IMR-90 (cell line): ENCODE results near the gene DNAJC3. TPM values are rescaled to one million over a fixed set of nuclear protein-coding genes. Genes with fewer than 3 reads are reported as not detected.

Source experiments
- ATAC-seq: fragments of 200-7000 bp; cut with Tn5 transposase; 2 replicates; pipeline ENCODE4 v1.9.1; 2020; ENCODE audit warnings: low read depth, mild to moderate bottlenecking, moderate library complexity
- BruUV-seq: library from RNA; stranded (reverse); fragments of 400-500 nt; replicated peaks from 2 replicates; lab custom pipeline; 2021; lab: Mats Ljungman, UMichigan
- CTCF ChIA-PET: fragments of 300-600 bp; formaldehyde crosslinking; extraction: SDS; loops from one replicate; lab custom pipeline; 2021; ENCODE audit warnings: antibody characterized with exemption; lab: Yijun Ruan, JAX
- POLR2A ChIA-PET: fragments of 300-600 bp; sonication (Branson Sonifier 250); formaldehyde crosslinking; loops from one replicate; lab custom pipeline; 2022; ENCODE audit warnings: antibody characterized with exemption; ENCODE audit not compliant: unreplicated experiment; lab: Charles Lee
- DNase-seq: peaks from one replicate; pipeline ENCODE4 v3.0.0; 2013
- H2AFZ ChIP-seq: replicated peaks from 2 replicates; pipeline ENCODE3; 2013; ENCODE audit warnings: low read length, mild to moderate bottlenecking; ENCODE audit not compliant: poor library complexity
- H2AK5ac ChIP-seq: 2 replicates; pipeline ENCODE4 v1.6.1; 2013; ENCODE audit warnings: low read depth, low read length, inconsistent platforms
- H2AK9ac ChIP-seq: replicated peaks from 2 replicates; pipeline ENCODE3; 2013; ENCODE audit warnings: mild to moderate bottlenecking, low read depth, low read length, moderate library complexity; ENCODE audit not compliant: poor library complexity
- H2BK120ac ChIP-seq: 2 replicates; pipeline ENCODE4 v1.6.1; 2013; ENCODE audit warnings: low read depth, low read length, inconsistent platforms
- H2BK15ac ChIP-seq: 3 replicates; pipeline ENCODE4 v1.6.1; 2013; ENCODE audit warnings: low read depth, low read length, inconsistent platforms
- H2BK20ac ChIP-seq: 2 replicates; pipeline ENCODE4 v1.6.1; 2013; ENCODE audit warnings: low read depth, mild to moderate bottlenecking, inconsistent platforms, low read length, moderate library complexity
- H2BK5ac ChIP-seq: 2 replicates; pipeline ENCODE4 v1.6.1; 2013; ENCODE audit warnings: mild to moderate bottlenecking, low read depth, low read length, inconsistent platforms; ENCODE audit not compliant: poor library complexity, severe bottlenecking
- H3K14ac ChIP-seq: replicated peaks from 2 replicates; pipeline ENCODE4 v1.6.1; 2013; ENCODE audit warnings: low read depth, low read length, inconsistent platforms
- H3K18ac ChIP-seq: 2 replicates; pipeline ENCODE4 v1.6.1; 2013; ENCODE audit warnings: low read depth, low read length, control low read depth
- H3K23ac ChIP-seq: 2 replicates; pipeline ENCODE4 v1.6.1; 2013; ENCODE audit warnings: low read depth, low read length, inconsistent platforms
- H3K27ac ChIP-seq: 2 replicates; pipeline ENCODE4 v1.5.1; 2013; ENCODE audit warnings: mild to moderate bottlenecking, control low read depth, low read length; ENCODE audit not compliant: insufficient read depth
- H3K27me3 ChIP-seq: 2 replicates; pipeline ENCODE4 v1.6.1; 2013; ENCODE audit warnings: low read length; ENCODE audit not compliant: control insufficient read depth, insufficient read depth
- H3K36me3 ChIP-seq: 2 replicates; pipeline ENCODE4 v1.6.1; 2013; ENCODE audit warnings: low read length, mixed read lengths; ENCODE audit not compliant: control insufficient read depth, insufficient read depth
- H3K4ac ChIP-seq: 2 replicates; pipeline ENCODE4 v1.6.1; 2013; ENCODE audit warnings: low read depth, low read length, inconsistent platforms
- H3K4me1 ChIP-seq: 2 replicates; pipeline ENCODE4 v1.6.1; 2013; ENCODE audit warnings: low read length, mixed read lengths; ENCODE audit not compliant: control insufficient read depth, insufficient read depth
- H3K4me2 ChIP-seq: 2 replicates; pipeline ENCODE4 v1.6.1; 2013; ENCODE audit warnings: low read depth, mild to moderate bottlenecking, control low read depth, low read length, moderate library complexity
- H3K4me3 ChIP-seq: 2 replicates; pipeline ENCODE4 v1.5.1; 2013; ENCODE audit warnings: low read depth, mild to moderate bottlenecking, control low read depth, low read length, moderate library complexity; ENCODE audit not compliant: insufficient read depth
- H3K56ac ChIP-seq: 2 replicates; pipeline ENCODE4 v1.6.1; 2013; ENCODE audit warnings: low read length, inconsistent platforms; ENCODE audit not compliant: insufficient read depth; ENCODE audit errors: extremely low read depth
- H3K79me1 ChIP-seq, 2 experiments: 2 replicates each; pipeline ENCODE4 v1.6.1; 2013; ENCODE audit warnings: low read length in 2 of 2, inconsistent platforms in 1 of 2, low read depth in 1 of 2
- H3K9ac ChIP-seq: 2 replicates; pipeline ENCODE4 v1.6.1; 2013; ENCODE audit warnings: low read depth, low read length, control low read depth
- H3K9me1 ChIP-seq: 2 replicates; pipeline ENCODE4 v1.6.1; 2013; ENCODE audit warnings: low read length, inconsistent platforms; ENCODE audit not compliant: insufficient read depth
- H3K9me3 ChIP-seq: 2 replicates; pipeline ENCODE4 v1.6.1; 2013; ENCODE audit warnings: low read length; ENCODE audit not compliant: control insufficient read depth, insufficient read depth
- H4K20me1 ChIP-seq: 2 replicates; pipeline ENCODE4 v1.6.1; 2013; ENCODE audit warnings: low read length, inconsistent platforms; ENCODE audit not compliant: insufficient read depth
- H4K5ac ChIP-seq: 2 replicates; pipeline ENCODE4 v1.6.1; 2013; ENCODE audit warnings: mild to moderate bottlenecking, low read depth, low read length, control low read depth
- H4K8ac ChIP-seq, 2 experiments: 2 replicates each; pipeline ENCODE4 v1.6.1; 2013; ENCODE audit warnings: low read depth in 2 of 2, low read length in 2 of 2, control low read depth in 1 of 2, inconsistent platforms in 1 of 2
- H4K91ac ChIP-seq: 2 replicates; pipeline ENCODE4 v1.6.1; 2013; ENCODE audit warnings: low read depth, low read length, inconsistent platforms; ENCODE audit not compliant: insufficient read depth
- CHD1 ChIP-seq: IDR thresholded peaks from 2 replicates; pipeline ENCODE4 v1.6.1; 2012; ENCODE audit warnings: low read depth, low read length, improper control_type of control experiment
- CTCF ChIP-seq: conservative IDR thresholded peaks from 2 replicates; pipeline ENCODE4 v1.5.1; 2012; ENCODE audit warnings: mild to moderate bottlenecking, low read depth, low read length, improper control_type of control experiment
- ELK1 ChIP-seq: fragments of 150-350 bp; IDR thresholded peaks from 2 replicates; pipeline ENCODE4 v1.6.1; 2016; ENCODE audit warnings: low read depth, mild to moderate bottlenecking, low read length, moderate library complexity, borderline replicate concordance
- FOS ChIP-seq: fragments of 150-350 bp; IDR thresholded peaks from 2 replicates; pipeline ENCODE4 v1.6.1; 2016; ENCODE audit warnings: low read depth, low read length
- MAFK ChIP-seq: IDR thresholded peaks from 2 replicates; pipeline ENCODE4 v1.6.1; 2012; ENCODE audit warnings: low read depth, low read length, improper control_type of control experiment
- MXI1 ChIP-seq: IDR thresholded peaks from 2 replicates; pipeline ENCODE4 v1.6.1; 2012; ENCODE audit warnings: low read depth, mild to moderate bottlenecking, low read length, moderate library complexity, borderline replicate concordance
- NFE2L2 ChIP-seq: fragments of 150-350 bp; IDR thresholded peaks from 2 replicates; pipeline ENCODE4 v1.6.1; 2016; ENCODE audit warnings: low read depth, mild to moderate bottlenecking, low read length
- RAD21 ChIP-seq: IDR thresholded peaks from 2 replicates; pipeline ENCODE4 v1.6.1; 2012; ENCODE audit warnings: low read length, improper control_type of control experiment
- RFX5 ChIP-seq: IDR thresholded peaks from 2 replicates; pipeline ENCODE4 v1.8.0; 2012; ENCODE audit warnings: low read depth, mild to moderate bottlenecking, low read length, moderate library complexity
- USF2 ChIP-seq: fragments of 150-350 bp; IDR thresholded peaks from 2 replicates; pipeline ENCODE4 v1.6.1; 2017; ENCODE audit warnings: mild to moderate bottlenecking, antibody characterized with exemption, low read length, low read depth
- WGBS, 2 experiments: methylation state at CpG; one replicate each; pipeline versions ENCODE4 v1.1.5 to v1.1.7; 2013; ENCODE audit warnings: missing lambda C conversion rate in 2 of 2; ENCODE audit not compliant: insufficient read length in 1 of 2; ENCODE audit errors: extremely low coverage in 2 of 2; 5-methylcytosine and 5-hydroxymethylcytosine counted together
- dilution Hi-C: fragments of 300-500 bp; cut with HindIII; formaldehyde crosslinking; loops from one replicate; pipeline ENCODE4 v1.14.3; 2018; ENCODE audit warnings: low sequenced_read_pairs; ENCODE audit not compliant: unreplicated experiment
- in situ Hi-C: fragments of 300-500 bp; cut with MboI; formaldehyde crosslinking; loops from 3 replicates; pipeline ENCODE4 v1.14.3; 2019; ENCODE audit warnings: low sequenced_read_pairs, inconsistent platforms, mixed read lengths
- intact Hi-C: fragments of 100-400 bp; cut with micrococcal nuclease; formaldehyde crosslinking; loops from 2 replicates; pipeline ENCODE4 v1.10.0; 2022
- polyA plus RNA-seq, 3 experiments: library from polyadenylated mRNA; depleted of rRNA; stranded (reverse); fragments of >200 nt; gene quantifications; 2 replicates each; pipeline ENCODE4 v1.2.3, GENCODE V29; 2012; ENCODE audit warnings: low replicate concordance in 1 of 3
- total RNA-seq: library from RNA; depleted of rRNA; stranded (reverse); fragments of >200 nt; gene quantifications from 2 replicates; pipeline ENCODE4 v1.2.3, GENCODE V29; 2012

The DNAJC3 gene
- total and polyA plus RNA-seq, 2 of the 4 experiments (the other 2 are of a cell fraction): 10.7 to 28.5 TPM

GRCh38 chr13:95752677-95753076, 75.7 kb downstream of the DNAJC3 start:
- Histone ChIP-seq H2AFZ (no peak overlapping the region), H2BK15ac (no peak overlapping the region), H3K14ac (no peak overlapping the region), H3K56ac (no peak overlapping the region), H4K20me1 (no peaks in the 10 kb centered on the region; the same call in 1 of the 2 replicates), H2BK20ac (no peak overlapping the region), H3K27ac (no peak overlapping the region), H4K91ac (no peak overlapping the region), H3K23ac (no peak overlapping the region), H2AK9ac (no peak overlapping the region), H2BK120ac (no peak overlapping the region), H3K27me3 (no peaks in the 10 kb centered on the region), H2AK5ac (no peak overlapping the region), H4K5ac (no peak overlapping the region), H3K9me3 (no peaks in the 10 kb centered on the region), H3K36me3 (0 out of 2 replicates have a peak, but pooled peaks cover 2% of the 10 kb centered on the region), H3K79me1 (peaks cover 12 to 25% of the 10 kb centered on the region in 2 experiments), H3K9me1 (no peaks in the 10 kb centered on the region; the same call in 1 of the 2 replicates), H3K9ac (no peak overlapping the region), H3K4me1 (no peaks in the 10 kb centered on the region), H3K4me2 (no peak overlapping the region), H3K4ac (no peak overlapping the region), H2BK5ac (no peak overlapping the region), H3K4me3 (no peak overlapping the region), H3K18ac (no peak overlapping the region), H4K8ac (no peak overlapping the region)
- intact Hi-C loops (no loop called here), in situ Hi-C loops (no loop called here), dilution Hi-C loops (no loop called here)
- CTCF ChIA-PET: no interaction called here
- TF ChIP-seq CHD1 (no peak), MXI1 (no peak), MAFK (no peak), FOS (no peak), CTCF (no peak), RAD21 (no peak), ELK1 (no peak), USF2 (no peak), NFE2L2 (no peak), RFX5 (no peak)
- DNase-seq (no peak), ATAC-seq (no peak)
- BruUV-seq: no TSS peak
- POLR2A ChIA-PET: no interaction called here
- no CpG with 5 or more reads among the region's 2 CpGs for WGBS, 2 experiments
